BJ (cell line): Measurements from ENCODE around the gene LY86. TPM values are rescaled to one million over a fixed set of nuclear protein-coding genes. Genes with fewer than 3 reads are reported as not detected.

Experiments
- CTCF ChIA-PET: fragments of 350-600 bp; formaldehyde crosslinking; extraction: SDS; loops from one replicate; lab custom pipeline; 2021; ENCODE audit warnings: antibody characterized with exemption, inconsistent platforms; lab: Yijun Ruan, JAX
- POLR2A ChIA-PET: fragments of 300-600 bp; sonication (Branson Sonifier 250); formaldehyde crosslinking; extraction: SDS; loops from one replicate; lab custom pipeline; 2021; ENCODE audit warnings: antibody characterized with exemption; lab: Charles Lee
- DNase-seq: peaks from one replicate; pipeline ENCODE4 v3.0.0-alpha.2; 2011; ENCODE audit warnings: low read depth
- H3K27me3 ChIP-seq: 2 replicates; pipeline ENCODE4 v1.6.0; 2011; ENCODE audit warnings: low read length; ENCODE audit not compliant: control insufficient read depth, insufficient read depth
- H3K36me3 ChIP-seq: 2 replicates; pipeline ENCODE4 v1.5.1; 2011; ENCODE audit warnings: low read length; ENCODE audit not compliant: control insufficient read depth, insufficient read depth
- H3K4me3 ChIP-seq: 2 replicates; pipeline ENCODE4 v1.5.1; 2011; ENCODE audit warnings: low read depth, mild to moderate bottlenecking, control low read depth, low read length
- polyA plus RNA-seq: library from polyadenylated mRNA; depleted of rRNA; stranded (reverse); fragments of >200 nt; gene quantifications from 2 replicates; pipeline ENCODE4 v1.2.3, GENCODE V29; 2011
- TF ChIP-seq, protein P1 (sequence below): IDR thresholded peaks from 2 replicates; pipeline ENCODE4 v1.5.1; 2011; ENCODE audit warnings: low read depth, mild to moderate bottlenecking, control low read depth, inconsistent platforms, low read length, moderate library complexity; ENCODE audit not compliant: insufficient read depth

The LY86 gene
- polyA plus RNA-seq, 1 experiment: not detected

DNA sequence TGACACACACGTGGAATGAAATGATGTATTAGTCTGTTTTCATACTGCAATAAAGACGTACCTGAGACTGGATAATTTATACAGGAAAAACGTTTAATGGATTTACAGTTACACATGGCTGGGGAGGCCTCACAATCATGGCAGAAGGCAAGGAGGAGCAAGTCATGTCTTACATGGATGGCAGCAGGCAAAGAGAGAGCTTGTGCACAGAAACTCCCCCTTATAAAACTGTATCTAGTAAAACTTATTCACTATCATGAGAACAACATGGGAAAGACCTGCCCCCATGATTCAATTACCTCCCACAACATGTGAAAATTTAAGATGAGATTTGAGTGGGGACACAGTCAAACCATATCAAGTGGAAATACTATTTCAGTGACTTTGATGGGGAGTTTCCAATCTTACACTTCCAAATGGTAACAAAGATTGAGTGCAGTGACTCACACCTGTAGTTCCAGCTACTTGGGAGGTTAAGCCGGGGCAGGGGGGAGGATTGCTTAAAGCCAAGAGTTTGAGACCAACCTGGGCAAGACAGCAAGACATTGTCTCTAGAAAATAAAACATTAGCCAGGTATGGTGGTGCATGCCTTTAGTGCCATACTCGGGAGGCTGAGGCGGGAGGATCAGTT is 8.2 kb upstream of the LY86 start:
- no peaks in the 10 kb centered on the region for H3K27me3 ChIP-seq
- ChIA-PET POLR2A (no interaction called here), CTCF (no interaction called here)
- H3K4me3 ChIP-seq: no peak overlapping the region
- DNase-seq: no peak
- no peaks in the 10 kb centered on the region for H3K36me3 ChIP-seq
- TF ChIP-seq, protein P1, sequence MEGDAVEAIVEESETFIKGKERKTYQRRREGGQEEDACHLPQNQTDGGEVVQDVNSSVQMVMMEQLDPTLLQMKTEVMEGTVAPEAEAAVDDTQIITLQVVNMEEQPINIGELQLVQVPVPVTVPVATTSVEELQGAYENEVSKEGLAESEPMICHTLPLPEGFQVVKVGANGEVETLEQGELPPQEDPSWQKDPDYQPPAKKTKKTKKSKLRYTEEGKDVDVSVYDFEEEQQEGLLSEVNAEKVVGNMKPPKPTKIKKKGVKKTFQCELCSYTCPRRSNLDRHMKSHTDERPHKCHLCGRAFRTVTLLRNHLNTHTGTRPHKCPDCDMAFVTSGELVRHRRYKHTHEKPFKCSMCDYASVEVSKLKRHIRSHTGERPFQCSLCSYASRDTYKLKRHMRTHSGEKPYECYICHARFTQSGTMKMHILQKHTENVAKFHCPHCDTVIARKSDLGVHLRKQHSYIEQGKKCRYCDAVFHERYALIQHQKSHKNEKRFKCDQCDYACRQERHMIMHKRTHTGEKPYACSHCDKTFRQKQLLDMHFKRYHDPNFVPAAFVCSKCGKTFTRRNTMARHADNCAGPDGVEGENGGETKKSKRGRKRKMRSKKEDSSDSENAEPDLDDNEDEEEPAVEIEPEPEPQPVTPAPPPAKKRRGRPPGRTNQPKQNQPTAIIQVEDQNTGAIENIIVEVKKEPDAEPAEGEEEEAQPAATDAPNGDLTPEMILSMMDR: no peak

DNA sequence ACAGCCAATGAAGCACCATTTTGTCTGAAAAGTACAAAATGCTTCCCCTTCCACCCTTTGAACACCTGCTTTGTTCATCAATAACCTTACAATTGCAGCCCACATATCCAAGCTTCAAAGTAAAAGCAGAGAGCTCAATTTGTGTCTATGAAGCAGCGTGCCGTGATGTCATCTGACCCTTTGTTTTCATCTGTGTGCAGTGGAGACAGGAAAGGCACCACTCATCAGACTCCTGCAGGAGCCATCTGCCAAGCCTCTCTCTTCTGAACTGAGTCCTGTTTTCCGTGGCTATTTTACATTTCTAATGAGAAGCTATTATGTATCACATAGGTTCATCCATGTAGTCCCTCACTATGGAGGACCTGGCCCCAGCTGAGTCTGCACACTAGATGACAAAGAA is 7.5 kb upstream of the LY86 start:
- CTCF ChIA-PET: no interaction called here
- TF ChIP-seq, protein P1: no peak
- Histone ChIP-seq H3K27me3 (no peaks in the 10 kb centered on the region), H3K4me3 (no peak overlapping the region), H3K36me3 (no peaks in the 10 kb centered on the region)
- DNase-seq: no peak
- POLR2A ChIA-PET: no interaction called here

DNA sequence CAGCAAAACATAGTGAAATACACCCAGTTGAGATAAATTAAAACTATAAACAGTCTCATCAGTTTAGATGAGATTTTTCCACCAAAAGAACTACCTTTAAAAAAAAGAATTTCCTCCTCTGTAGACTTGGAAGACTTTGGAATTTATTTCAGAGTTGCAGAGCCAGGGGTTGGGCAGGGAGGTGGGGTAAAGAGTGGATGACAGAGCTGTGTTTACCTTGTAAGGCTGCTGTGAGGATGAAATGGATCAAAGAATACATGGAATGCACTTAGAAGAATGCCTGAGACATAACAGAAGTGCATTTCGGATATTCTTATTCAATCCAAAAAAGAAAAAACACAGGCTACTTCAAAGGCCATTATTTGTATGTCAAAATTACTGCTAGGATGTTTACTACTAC is 6.4 kb upstream of the LY86 start:
- H3K4me3 ChIP-seq: no peak overlapping the region
- no peaks in the 10 kb centered on the region for H3K27me3 ChIP-seq
- TF ChIP-seq, protein P1: no peak
- no peaks in the 10 kb centered on the region for H3K36me3 ChIP-seq
- ChIA-PET CTCF (no interaction called here), POLR2A (no interaction called here)
- no peak for DNase-seq

DNA sequence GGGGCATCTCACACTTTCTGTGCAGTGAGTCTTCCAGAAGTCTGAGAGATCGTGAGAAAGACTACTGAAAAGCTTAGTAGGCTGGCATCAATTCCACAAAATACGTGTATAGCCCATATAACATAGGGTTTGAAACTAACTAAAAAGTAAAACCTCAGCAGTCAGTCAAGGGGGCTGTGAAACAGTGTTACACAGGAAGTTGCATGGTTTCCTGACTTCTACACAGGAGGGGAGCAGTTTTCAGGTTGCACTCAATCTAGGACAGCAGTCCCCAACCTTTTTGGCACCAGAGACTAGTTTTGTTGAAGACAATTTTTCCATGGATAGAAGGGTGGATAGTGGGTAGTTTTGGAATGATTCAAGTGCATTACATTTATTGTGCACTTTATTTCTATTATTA is 4.7 kb upstream of the LY86 start:
- CTCF ChIA-PET: no interaction called here
- TF ChIP-seq, protein P1: no peak
- Histone ChIP-seq H3K4me3 (no peak overlapping the region), H3K36me3 (no peaks in the 10 kb centered on the region), H3K27me3 (no peaks in the 10 kb centered on the region)
- POLR2A ChIA-PET: no interaction called here
- DNase-seq: no peak

DNA sequence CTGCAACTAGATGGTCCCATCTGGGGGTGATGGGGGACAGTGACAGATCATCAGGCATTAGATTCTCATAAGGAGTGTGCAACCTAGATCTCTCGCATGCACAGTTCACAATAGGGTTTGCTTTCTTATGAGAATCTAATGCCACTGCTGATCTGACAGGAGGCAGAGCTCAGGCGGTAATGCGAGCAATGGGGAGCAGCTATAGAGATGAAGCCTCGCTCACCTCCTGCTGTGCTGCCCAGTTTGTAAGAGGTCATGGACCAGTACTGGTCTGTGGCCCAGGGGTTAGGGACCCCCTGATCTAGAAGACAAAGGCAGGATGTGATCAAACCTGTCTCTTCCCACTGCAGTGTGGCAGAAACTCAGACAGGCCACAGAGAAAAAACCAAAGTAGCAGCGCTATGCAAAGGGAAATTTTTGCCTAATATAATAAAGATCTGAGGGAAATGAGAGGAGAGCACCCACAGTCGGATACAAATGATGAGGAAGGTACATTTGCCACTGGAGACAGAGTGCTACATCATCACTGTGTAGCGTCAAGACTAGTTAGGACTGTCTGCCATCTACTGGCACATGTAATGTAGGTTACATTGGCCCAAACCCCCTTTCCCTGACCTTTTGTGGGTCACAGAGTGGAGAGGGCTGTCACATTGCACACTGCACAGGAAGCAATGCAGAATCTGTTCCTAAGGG is 4.1 kb upstream of the LY86 start:
- POLR2A ChIA-PET: no interaction called here

More for the DNA sequence above, 4.1 kb upstream of the LY86 start:
- Histone ChIP-seq H3K27me3 (no peaks in the 10 kb centered on the region), H3K36me3 (no peaks in the 10 kb centered on the region), H3K4me3 (no peak overlapping the region)
- TF ChIP-seq, protein P1: no peak
- no peak for DNase-seq
- CTCF ChIA-PET: no interaction called here
